ENCODE measurements around the gene PTPRM. TPM values are rescaled to one million over a fixed set of nuclear protein-coding genes. Genes with fewer than 3 reads are reported as not detected.

The PTPRM gene
- total RNA-seq, 2 donors from 2014 or later, result 7.5 to 19.2 TPM

GRCh38 chr18:8175501-8176061, 608.5 kb downstream of the PTPRM start:
- no peak for DNase-seq (ENCODE audit: low spot score)
- no peak overlapping the region for H3K27ac Mint-ChIP-seq
- H3K36me3 Mint-ChIP-seq, result peaks cover 5% of the 10 kb centered on the region
- no peak overlapping the region for H3K4me3 Mint-ChIP-seq
- ATAC-seq, result no peak
- H3K4me1 Mint-ChIP-seq (ENCODE audit: low read depth in 2 of 2), result no peaks in the 10 kb centered on the region
- H3K27me3 Mint-ChIP-seq, result no peaks in the 10 kb centered on the region
- H3K9me3 Mint-ChIP-seq, result peaks cover 2% of the 10 kb centered on the region

- ATAC-seq, result no peak
Measured at GRCh38 chr18:8176109-8176508, 609.0 kb downstream of the PTPRM start.

GRCh38 chr18:8176554-8176953, 609.4 kb downstream of the PTPRM start:
- Mint-ChIP-seq H3K4me1 (ENCODE audit: low read depth in 2 of 2) (no peaks in the 10 kb centered on the region), H3K9me3 (peaks cover 2% of the 10 kb centered on the region), H3K27ac (no peak overlapping the region), H3K4me3 (no peak overlapping the region), H3K36me3 (peaks cover 5% of the 10 kb centered on the region), H3K27me3 (no peaks in the 10 kb centered on the region)
- DNase-seq (ENCODE audit: low spot score) (no peak), ATAC-seq (no peak)

More at GRCh38 chr18:8176109-8176508, 609.0 kb downstream of the PTPRM start:
- Mint-ChIP-seq H3K4me1 (ENCODE audit: low read depth in 2 of 2) (no peaks in the 10 kb centered on the region), H3K4me3 (no peak overlapping the region), H3K9me3 (peaks cover 2% of the 10 kb centered on the region), H3K27me3 (no peaks in the 10 kb centered on the region), H3K27ac (no peak overlapping the region), H3K36me3 (peaks cover 5% of the 10 kb centered on the region)
- no peak for DNase-seq (ENCODE audit: low spot score)

- Mint-ChIP-seq H3K4me1 (ENCODE audit: low read depth in 2 of 2) (no peaks in the 10 kb centered on the region), H3K4me3 (no peak overlapping the region), H3K36me3 (peaks cover 5% of the 10 kb centered on the region), H3K27ac (no peak overlapping the region), H3K9me3 (peaks cover 2% of the 10 kb centered on the region), H3K27me3 (no peaks in the 10 kb centered on the region)
- ATAC-seq, result no peak
- no peak for DNase-seq (ENCODE audit: low spot score)
Measured at GRCh38 chr18:8177330-8178016, 610.4 kb downstream of the PTPRM start.

DNA sequence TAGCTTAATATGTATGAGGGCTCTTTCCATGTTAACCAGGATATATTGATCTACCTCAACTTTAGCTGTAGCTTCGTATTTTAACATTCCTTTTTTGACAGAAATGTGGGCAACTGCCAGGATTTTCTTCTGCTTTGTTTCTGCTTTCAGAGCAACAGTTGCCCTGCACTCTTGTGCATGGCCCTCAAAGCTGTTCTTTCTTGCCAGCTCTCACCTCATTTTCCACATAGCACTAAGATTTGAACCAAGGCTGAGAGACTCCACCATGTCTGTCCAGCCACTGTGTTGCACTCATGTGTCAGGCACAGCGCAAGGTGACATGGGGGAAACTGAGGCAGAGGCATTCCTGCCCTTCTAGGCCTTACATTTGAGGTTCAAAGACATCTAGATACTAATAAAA, 619.3 kb downstream of the PTPRM start:
- ATAC-seq (no peak), DNase-seq (ENCODE audit: low spot score) (no peak)
- H3K4me1 Mint-ChIP-seq (ENCODE audit: low read depth in 2 of 2), result no peaks in the 10 kb centered on the region
- no peaks in the 10 kb centered on the region for H3K9me3 Mint-ChIP-seq
- H3K27ac Mint-ChIP-seq, result no peak overlapping the region
- no peak overlapping the region for H3K4me3 Mint-ChIP-seq
- no peaks in the 10 kb centered on the region for H3K36me3 Mint-ChIP-seq
- no peaks in the 10 kb centered on the region for H3K27me3 Mint-ChIP-seq

GRCh38 chr18:8188184-8188583, 621.1 kb downstream of the PTPRM start:
- ATAC-seq (no peak), DNase-seq (ENCODE audit: low spot score) (no peak)
- H3K27ac Mint-ChIP-seq, result no peak overlapping the region
- no peaks in the 10 kb centered on the region for H3K4me1 Mint-ChIP-seq (ENCODE audit: low read depth in 2 of 2)
- no peak overlapping the region for H3K4me3 Mint-ChIP-seq
- H3K36me3 Mint-ChIP-seq, result no peaks in the 10 kb centered on the region
- no peaks in the 10 kb centered on the region for H3K9me3 Mint-ChIP-seq
- H3K27me3 Mint-ChIP-seq, result no peaks in the 10 kb centered on the region

DNA sequence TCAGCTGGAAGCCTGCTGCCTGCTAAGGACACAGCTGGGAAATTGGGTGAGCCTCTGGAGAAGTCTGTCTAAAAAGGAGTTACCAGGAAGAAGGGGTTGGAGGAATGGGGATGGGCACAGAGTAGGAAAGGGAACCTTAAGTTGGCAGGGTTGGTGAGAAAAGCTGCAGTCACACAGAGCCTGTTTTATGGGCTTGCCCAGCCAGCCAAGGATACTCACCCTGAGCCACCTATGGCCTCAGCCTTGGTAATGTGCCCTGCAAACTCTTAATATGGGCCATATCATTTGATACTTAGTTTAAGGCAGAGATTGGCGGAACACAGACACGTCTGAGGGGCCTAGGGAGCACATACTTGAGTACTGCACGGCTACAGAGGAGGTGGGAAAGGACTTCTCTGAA, 623.9 kb downstream of the PTPRM start:
- no peak overlapping the region for H3K4me3 Mint-ChIP-seq
- DNase-seq (ENCODE audit: low spot score) (no peak), ATAC-seq (no peak)
- H3K27ac Mint-ChIP-seq, result no peak overlapping the region
- H3K36me3 Mint-ChIP-seq, result no peaks in the 10 kb centered on the region
- no peaks in the 10 kb centered on the region for H3K4me1 Mint-ChIP-seq (ENCODE audit: low read depth in 2 of 2)
- H3K9me3 Mint-ChIP-seq, result peaks cover 2% of the 10 kb centered on the region
- no peaks in the 10 kb centered on the region for H3K27me3 Mint-ChIP-seq

GRCh38 chr18:8194431-8194830, 627.3 kb downstream of the PTPRM start:
- Mint-ChIP-seq H3K27me3 (no peaks in the 10 kb centered on the region), H3K4me1 (ENCODE audit: low read depth in 2 of 2) (no peaks in the 10 kb centered on the region), H3K4me3 (no peak overlapping the region), H3K27ac (no peak overlapping the region), H3K9me3 (peaks cover 2% of the 10 kb centered on the region), H3K36me3 (no peaks in the 10 kb centered on the region)
- ATAC-seq (no peak), DNase-seq (ENCODE audit: low spot score) (no peak)

DNA sequence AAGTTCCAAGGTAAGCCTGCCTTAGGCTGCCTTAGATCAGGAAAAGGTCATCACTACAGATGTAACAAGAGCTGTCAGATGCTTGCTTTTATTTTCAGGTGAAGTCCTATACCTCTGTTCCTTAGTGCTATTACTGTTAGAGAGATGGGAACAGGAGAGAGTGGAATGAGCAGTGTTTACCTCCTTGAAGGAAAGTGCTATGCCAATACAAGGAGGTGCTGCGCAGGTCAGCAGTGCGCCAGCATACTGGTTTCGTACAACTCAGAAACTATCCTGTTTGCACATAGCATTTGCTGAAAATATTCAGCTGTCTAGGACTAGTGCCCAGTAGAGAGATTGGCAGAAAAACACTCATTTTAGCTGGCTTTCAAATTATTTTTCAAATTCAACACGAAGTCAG, 629.1 kb downstream of the PTPRM start:
- no peaks in the 10 kb centered on the region for H3K36me3 Mint-ChIP-seq
- DNase-seq (ENCODE audit: low spot score) (no peak), ATAC-seq (no peak)
- no peaks in the 10 kb centered on the region for H3K4me1 Mint-ChIP-seq (ENCODE audit: low read depth in 2 of 2)
- peaks cover 2% of the 10 kb centered on the region for H3K9me3 Mint-ChIP-seq
- H3K27ac Mint-ChIP-seq, result no peak overlapping the region
- no peak overlapping the region for H3K4me3 Mint-ChIP-seq
- no peaks in the 10 kb centered on the region for H3K27me3 Mint-ChIP-seq

DNA sequence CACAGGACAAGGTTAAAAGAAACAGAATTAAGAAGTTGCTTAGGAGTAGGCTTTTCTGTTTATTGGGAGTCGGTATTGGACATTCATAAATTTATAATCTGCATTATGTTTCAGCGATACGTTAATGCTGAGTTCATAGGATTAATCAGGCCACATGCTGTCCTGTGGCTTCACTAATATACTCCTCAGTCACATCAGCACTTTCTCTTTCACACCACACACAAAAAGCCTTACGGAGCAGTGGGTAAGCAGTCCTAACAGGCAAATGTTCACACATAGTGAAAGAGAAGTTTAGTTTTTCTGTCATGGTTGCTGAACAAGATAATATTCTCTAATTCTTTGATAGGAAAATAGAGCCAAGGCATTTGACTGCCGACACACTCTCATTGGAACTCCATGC, 630.4 kb downstream of the PTPRM start:
- Mint-ChIP-seq H3K27me3 (no peaks in the 10 kb centered on the region), H3K4me1 (ENCODE audit: low read depth in 2 of 2) (no peaks in the 10 kb centered on the region), H3K4me3 (no peak overlapping the region), H3K27ac (no peak overlapping the region), H3K9me3 (peaks cover 2% of the 10 kb centered on the region), H3K36me3 (no peaks in the 10 kb centered on the region)
- DNase-seq (ENCODE audit: low spot score) (no peak), ATAC-seq (no peak)

- peaks cover 3% of the 10 kb centered on the region for H3K9me3 Mint-ChIP-seq
- H3K27me3 Mint-ChIP-seq, result peaks cover 0 to 4% of the 10 kb centered on the region in 2 donors
- DNase-seq (ENCODE audit: low spot score) (no peak), ATAC-seq (no peak)
- H3K4me1 Mint-ChIP-seq (ENCODE audit: low read depth in 2 of 2), result no peaks in the 10 kb centered on the region
- no peaks in the 10 kb centered on the region for H3K36me3 Mint-ChIP-seq
- no peak overlapping the region for H3K4me3 Mint-ChIP-seq
- no peak overlapping the region for H3K27ac Mint-ChIP-seq
Measured at GRCh38 chr18:8207996-8208395, 640.9 kb downstream of the PTPRM start.

- DNase-seq (ENCODE audit: low spot score) (no peak), ATAC-seq (no peak)
- Mint-ChIP-seq H3K36me3 (no peaks in the 10 kb centered on the region), H3K9me3 (peaks cover 3% of the 10 kb centered on the region), H3K27ac (no peak overlapping the region), H3K27me3 (peaks cover 0 to 4% of the 10 kb centered on the region in 2 donors), H3K4me1 (ENCODE audit: low read depth in 2 of 2) (no peaks in the 10 kb centered on the region), H3K4me3 (no peak overlapping the region)
Measured at GRCh38 chr18:8208716-8209115, 641.6 kb downstream of the PTPRM start.

DNA sequence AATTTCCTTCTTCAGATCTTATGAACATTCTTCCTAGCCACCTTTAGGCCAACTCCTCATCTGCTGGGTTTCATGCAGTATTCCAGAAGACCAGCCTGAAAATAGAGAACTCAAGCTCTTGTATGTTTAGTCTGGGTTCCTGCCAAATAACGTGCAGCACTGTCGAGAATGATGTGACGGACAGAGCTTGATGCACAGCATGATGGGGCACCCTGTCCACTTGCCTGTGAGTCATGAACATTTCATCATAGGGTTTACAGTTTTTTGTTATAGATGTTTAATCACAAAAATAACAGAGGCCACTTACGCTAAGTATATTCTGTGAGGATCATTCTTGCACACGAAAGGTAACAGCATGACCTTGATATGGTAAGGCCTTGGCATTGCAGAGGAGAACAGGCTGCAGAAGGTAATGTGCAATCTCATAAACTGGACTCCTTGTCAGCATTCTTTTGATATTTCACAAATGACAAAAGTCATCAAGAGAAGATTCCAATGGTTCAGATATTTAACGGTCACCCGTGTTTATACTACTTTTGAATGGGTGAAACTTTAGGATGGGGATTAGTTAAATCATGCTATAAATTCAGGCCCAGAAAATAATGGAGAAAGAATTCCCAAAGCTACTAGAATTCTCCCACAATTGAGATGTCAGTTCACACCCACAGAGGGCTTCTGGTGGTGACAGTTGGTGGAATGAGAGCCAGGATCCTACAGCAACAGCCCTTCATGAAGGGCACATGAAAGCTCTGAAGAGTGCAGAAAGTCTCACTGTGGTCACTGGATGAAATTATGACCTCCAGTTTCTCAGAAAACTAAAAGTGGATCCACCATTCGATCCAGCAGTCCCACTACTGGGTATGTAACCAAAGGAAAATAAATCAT, 646.0 kb downstream of the PTPRM start:
- H3K36me3 Mint-ChIP-seq, result no peaks in the 10 kb centered on the region
- no peaks in the 10 kb centered on the region for H3K4me1 Mint-ChIP-seq (ENCODE audit: low read depth in 2 of 2)
- no peaks in the 10 kb centered on the region for H3K27me3 Mint-ChIP-seq
- DNase-seq (ENCODE audit: low spot score), result no peak
- no peaks in the 10 kb centered on the region for H3K9me3 Mint-ChIP-seq
- H3K27ac Mint-ChIP-seq, result no peak overlapping the region
- H3K4me3 Mint-ChIP-seq, result no peak overlapping the region
- ATAC-seq, result no peak

DNA sequence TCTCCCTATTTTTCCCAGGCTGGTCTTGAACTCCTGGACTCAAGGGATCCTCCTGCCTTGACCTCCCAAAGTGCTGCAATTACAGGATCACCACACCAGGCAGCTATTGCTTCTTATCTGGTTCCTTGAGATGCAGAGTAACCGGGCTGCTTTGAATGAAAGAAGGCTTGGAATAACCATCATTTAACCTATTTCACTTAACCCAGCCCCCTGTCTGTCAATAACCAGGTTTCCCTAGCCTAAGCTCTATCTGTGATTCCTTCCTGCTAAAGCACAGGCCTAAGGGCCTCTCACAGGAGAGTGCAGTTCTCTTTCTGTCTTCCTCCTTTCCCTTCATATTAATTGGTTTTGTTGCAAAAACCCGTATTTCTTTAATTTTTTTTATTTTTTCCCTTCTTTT, 648.6 kb downstream of the PTPRM start:
- Mint-ChIP-seq H3K4me1 (ENCODE audit: low read depth in 2 of 2) (no peaks in the 10 kb centered on the region), H3K27me3 (no peaks in the 10 kb centered on the region), H3K27ac (no peak overlapping the region), H3K9me3 (no peaks in the 10 kb centered on the region), H3K4me3 (no peak overlapping the region), H3K36me3 (no peaks in the 10 kb centered on the region)
- ATAC-seq, result no peak
- DNase-seq (ENCODE audit: low spot score), result no peak

Data from natural killer cell treated with Interleukin-12 subunit alpha and Interleukin-12 subunit beta and Interleukin-15 and Interleukin-18, amount 100 ng/mL, for 72 hours (primary cell).